ENCODE results near the gene RPL7A. TPM values are rescaled to one million over a fixed set of nuclear protein-coding genes. Genes with fewer than 3 reads are reported as not detected.

The RPL7A gene
- polyA plus RNA-seq, 3 donors = 2,345 to 2,776 (median 2,509) TPM

- no peak for DNase-seq
Measured at GRCh38 chr9:133342069-133342406, 6.0 kb upstream of the RPL7A start.

DNA sequence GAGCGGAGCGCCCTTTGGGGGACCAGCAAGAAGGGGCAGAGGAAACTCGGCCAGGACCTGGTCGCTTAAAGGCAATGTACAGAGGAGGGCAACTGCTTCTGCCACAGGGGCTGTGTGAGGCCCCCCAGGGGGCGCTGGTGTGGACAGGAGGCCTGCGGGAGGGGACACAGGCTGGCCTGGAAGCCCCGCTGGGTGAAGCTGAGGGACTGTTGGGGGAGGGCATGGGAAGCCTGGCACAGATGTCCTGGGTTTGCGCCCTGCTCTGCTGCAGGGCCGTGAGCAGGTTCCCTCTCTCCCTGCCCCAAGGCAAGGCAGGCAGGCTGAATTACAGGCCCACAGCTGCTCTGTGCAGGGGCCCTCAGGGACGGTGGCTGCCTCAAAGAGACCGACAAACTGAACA, 5.4 kb upstream of the RPL7A start:
- DNase-seq = no peak

- no peak for DNase-seq
Measured at GRCh38 chr9:133344071-133344470, 3.9 kb upstream of the RPL7A start.

DNA sequence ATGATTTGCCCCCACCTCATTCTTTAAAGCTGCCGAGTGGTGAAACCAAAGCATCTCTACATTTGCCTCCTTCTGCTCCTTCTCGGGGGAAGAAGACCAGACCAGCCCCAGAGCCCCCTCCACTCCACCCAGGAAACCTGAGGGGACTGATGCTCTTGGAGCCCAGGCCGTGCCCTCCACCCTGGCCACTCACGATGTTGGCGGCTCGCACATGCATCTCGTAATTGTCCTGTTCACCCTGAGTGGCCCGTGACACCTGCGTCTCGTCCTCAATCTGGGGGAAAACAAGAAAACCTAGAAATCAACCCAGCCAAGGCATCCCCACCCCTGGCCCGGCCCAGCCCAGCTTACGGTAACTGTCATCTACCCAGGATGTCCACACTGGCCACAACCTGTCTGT, 3.0 kb upstream of the RPL7A start:
- no peak for DNase-seq

- no peak for DNase-seq
Measured at GRCh38 chr9:133345596-133345995, 2.4 kb upstream of the RPL7A start.

- DNase-seq = no peak
Measured at GRCh38 chr9:133346021-133346785, 1.8 kb upstream of the RPL7A start.

GRCh38 chr9:133347515-133347984, 468 bp upstream of the RPL7A start:
- DNase-seq = no peak

DNA sequence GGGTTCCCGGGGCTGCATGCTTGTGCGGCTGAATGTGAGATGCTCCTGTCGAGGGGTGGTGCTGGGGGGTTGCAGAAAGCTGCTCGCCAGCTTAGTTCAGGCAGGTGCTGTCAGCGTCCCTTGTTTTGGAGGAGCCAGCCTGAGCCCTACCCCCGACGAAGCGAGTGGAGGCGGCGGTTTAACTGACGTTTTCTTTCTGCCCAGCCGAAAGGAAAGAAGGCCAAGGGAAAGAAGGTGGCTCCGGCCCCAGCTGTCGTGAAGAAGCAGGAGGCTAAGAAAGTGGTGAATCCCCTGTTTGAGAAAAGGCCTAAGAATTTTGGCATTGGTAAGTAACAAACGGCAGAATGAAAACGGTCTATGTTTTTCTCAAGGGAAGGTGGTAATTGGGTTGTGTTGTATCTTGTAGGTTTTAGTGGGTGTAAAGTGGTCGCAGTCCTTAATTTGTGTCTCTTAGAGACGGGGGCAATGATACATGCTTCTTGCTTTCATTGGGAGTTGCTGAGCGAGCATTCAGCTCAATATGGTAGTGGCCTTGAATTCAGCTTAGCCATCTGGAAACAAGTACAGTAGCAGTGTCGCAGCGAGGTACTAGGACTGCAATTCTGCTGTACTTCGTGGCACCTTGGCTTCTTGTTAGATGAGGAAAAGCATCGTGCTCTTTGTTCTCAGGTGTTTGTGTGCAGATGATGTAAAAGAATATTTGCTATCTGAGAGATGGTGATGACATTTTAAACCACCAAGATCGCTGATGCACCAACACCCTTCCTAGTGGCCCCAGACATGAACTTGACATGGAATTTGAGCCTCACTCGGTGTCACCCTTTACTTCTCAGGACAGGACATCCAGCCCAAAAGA, 928 bp downstream of the RPL7A start:
- DNase-seq = no peak

DNA sequence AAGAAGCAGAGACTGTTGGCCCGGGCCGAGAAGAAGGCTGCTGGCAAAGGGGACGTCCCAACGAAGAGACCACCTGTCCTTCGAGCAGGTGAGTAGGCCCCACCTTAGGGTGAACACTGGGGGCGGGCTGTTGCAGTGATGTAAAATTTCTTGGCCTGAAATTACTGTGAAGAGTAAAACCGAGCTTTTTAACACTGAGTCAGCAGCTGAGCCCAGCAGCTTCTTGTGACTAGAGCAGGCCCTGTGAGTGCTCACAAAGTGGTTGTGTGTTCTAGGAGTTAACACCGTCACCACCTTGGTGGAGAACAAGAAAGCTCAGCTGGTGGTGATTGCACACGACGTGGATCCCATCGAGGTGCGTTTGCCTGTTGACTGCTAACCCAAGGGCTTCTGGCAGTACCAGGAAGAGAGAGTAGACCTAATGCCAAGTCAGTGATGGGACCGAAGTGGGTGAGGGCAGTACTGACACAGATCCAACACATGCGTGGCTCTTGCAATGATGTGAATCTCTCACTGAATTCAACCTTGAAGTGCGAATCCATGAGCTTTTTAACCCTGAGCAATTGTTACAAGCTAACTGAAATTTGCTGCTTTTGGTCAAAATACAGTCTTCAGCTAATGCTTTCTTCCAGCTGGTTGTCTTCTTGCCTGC, 2.1 kb downstream of the RPL7A start:
- DNase-seq = no peak

GRCh38 chr9:133351526-133351907, 3.5 kb downstream of the RPL7A start:
- DNase-seq = no peak

GRCh38 chr9:133351908-133352634, 4.1 kb downstream of the RPL7A start:
- DNase-seq = no peak

GRCh38 chr9:133352635-133353340, 4.8 kb downstream of the RPL7A start:
- no peak for DNase-seq

DNA sequence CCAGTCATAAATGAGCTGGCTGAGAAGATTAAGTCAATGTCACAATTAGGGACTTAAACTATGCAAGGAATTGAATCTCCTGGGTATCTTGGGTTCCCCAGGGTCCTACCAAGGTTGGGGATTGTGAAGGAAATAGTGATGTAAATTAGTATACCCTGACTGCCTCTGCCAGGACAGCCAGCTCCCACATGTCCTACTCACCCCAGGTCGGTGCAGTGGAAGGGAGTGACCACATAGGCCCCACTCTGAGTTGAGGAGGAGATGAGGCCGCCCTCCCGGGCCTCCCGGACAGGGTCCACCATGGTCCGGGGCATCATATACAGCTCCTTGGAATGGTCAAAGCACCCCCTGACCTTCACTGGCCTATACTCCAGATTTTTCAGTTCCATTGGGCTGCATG, 5.5 kb downstream of the RPL7A start:
- DNase-seq = no peak

- DNase-seq = no peak
Measured at GRCh38 chr9:133354766-133355165, 6.7 kb downstream of the RPL7A start.

DNA sequence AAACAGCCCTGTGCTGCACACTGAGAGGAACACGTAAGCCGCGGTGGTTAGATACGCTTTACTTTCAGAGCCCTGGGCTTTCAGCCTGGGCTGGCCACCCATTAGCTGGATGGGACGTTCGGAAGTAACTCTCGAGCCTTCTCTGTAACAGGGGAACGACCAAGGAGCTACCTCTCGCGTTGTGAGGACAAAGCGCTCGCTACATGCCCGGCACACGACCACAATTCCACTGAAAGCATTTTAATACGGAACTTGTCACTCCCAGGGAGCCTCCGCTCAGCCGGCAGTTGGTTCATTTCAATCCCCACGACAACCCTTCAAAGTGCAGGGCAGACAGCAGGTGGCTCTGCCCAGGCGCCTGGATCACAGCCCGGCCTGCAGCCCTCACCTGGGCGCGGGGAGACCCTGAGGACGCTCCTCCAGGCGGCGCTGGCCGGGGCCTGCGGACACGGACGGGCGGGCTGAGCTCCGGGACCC, 7.9 kb downstream of the RPL7A start:
- DNase-seq = no peak

DNA sequence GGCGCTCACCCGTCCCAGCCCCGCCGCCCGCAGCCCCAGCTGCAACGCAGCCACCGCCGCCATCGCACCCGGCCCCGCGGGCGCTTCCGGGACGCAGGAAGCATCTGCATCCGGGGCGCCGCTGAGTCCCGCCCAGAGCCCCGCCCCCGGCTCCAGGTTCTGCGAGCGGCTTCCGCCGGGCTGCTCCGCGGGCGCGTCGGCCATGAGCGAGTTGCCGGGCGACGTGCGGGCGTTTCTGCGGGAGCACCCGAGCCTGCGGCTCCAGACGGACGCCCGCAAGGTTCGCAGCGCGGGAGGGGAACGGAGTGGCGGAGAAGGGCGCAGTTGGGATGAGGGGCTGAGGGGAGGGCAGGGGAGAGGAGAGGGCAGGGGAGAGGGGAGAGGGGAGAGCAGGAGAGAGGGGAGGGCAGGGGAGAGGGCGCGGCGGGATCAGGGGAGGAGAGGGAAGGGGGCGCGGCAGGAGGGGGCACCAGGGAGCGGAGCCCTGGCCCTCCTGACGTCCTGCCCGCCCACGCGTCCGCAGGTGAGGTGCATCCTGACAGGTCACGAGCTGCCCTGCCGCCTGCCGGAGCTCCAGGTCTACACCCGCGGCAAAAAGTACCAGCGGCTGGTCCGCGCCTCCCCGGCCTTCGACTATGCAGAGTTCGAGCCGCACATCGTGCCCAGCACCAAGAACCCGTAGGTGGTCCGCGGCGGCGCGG, 8.5 kb downstream of the RPL7A start, which contains the start of the genes SURF1 and SURF2:
Gene SURF1, minus strand, starts transcription at position 97 of the 701 bp plus-strand sequence. Its CDS starts 34 bp downstream, at position 63.
Gene SURF2, plus strand, starts transcription at position 160 of the 701 bp plus-strand sequence. Its CDS starts 43 bp downstream, at position 203.
- peak; percentile 82 for DNase-seq

DNA sequence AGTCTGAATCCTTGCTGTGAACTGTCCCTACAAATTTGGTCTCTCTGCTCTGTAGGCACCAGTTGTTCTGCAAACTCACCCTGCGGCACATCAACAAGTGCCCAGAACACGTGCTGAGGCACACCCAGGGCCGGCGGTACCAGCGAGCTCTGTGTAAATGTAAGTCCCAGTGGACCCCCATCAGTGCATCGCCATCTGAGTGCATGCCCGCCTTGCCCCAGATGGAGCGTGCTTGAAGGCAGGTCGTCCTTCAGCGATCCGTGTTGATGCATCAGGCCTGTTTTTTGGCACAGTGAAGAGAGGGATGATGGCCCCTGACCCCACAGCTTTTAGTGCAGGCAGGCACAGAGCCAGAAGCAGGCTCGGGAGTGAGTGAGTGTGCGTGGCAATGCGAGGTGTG, 9.6 kb downstream of the RPL7A start:
- no peak for DNase-seq

DNA sequence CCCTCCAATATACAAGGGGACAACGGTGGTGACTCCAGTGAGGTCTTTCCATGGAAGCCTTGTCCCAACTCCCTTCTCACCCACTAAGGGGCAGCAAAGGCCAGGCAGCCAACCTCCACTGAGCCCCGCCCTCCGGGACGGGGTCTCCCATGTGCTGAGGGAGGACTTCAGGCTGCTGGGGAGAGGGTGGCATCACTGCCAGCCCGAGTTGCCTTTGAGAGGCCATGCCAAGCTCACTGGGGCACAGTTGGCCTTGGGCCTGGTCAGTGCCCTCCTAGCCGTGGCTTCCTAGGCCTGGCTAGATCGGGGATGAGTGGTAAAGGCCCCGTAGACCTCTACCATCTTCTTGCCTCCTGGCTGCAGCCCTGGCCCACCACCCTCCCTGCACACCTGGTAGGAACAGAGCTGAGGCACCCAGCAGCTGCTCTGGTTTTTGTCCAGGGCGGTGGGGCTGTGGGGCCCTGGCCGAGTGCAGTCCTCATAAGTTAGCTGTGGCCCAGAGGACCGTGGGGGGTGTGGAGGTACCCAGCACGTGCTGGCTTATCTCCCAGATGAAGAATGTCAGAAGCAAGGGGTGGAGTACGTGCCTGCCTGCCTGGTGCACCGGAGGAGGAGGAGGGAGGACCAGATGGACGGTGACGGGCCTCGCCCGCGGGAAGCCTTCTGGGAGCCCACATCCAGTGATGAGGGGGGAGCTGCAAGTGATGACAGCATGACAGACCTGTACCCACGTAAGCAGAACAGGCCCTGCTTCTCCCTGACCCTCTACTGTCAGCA, 11.6 kb downstream of the RPL7A start:
- no peak for DNase-seq
